Left lung (tissue), 10 donors: ENCODE data around the gene CPEB4. TPM values are rescaled to one million over a fixed set of nuclear protein-coding genes. Genes with fewer than 3 reads are reported as not detected.

Source experiments
- ATAC-seq: fragments of 200-7000 bp; cut with Tn5 transposase; one replicate; pipeline ENCODE4 v1.9.1; 2020; ENCODE audit warnings: moderate library complexity
- DNase-seq, 4 donors: peaks; one replicate each; pipeline ENCODE4 v3.0.0-alpha.2; 2013 to 2020
- H3K27ac ChIP-seq, 2 donors: fragments of 200-600 bp; sonication (generic) in 1 of 2; one replicate each; pipeline versions ENCODE4 v1.5.0 to v1.8.0; 2020 to 2021
- H3K27me3 ChIP-seq, 2 donors: fragments of 200-600 bp; sonication (generic) in 1 of 2; one replicate each; pipeline versions ENCODE4 v1.5.0 to v1.8.0; 2020 to 2021
- H3K36me3 ChIP-seq, 2 donors: fragments of 200-600 bp; sonication (generic) in 1 of 2; one replicate each; pipeline versions ENCODE4 v1.5.0 to v1.8.0; 2020 to 2021
- H3K4me1 ChIP-seq, 2 donors: fragments of 200-600 bp; one replicate each; pipeline ENCODE4 v1.8.0; 2021
- H3K4me3 ChIP-seq, 2 donors: fragments of 200-600 bp; sonication (generic) in 1 of 2; one replicate each; pipeline versions ENCODE4 v1.5.0 to v1.8.0; 2020 to 2021; ENCODE audit warnings: mild to moderate bottlenecking in 1 of 2
- H3K9me3 ChIP-seq, 2 donors: fragments of 200-600 bp; sonication (generic) in 1 of 2; one replicate each; pipeline versions ENCODE4 v1.5.0 to v1.8.0; 2020 to 2021
- CTCF ChIP-seq, 2 donors: fragments of 200-600 bp; sonication (generic) in 1 of 2; IDR thresholded peaks; one replicate each; pipeline versions ENCODE4 v1.5.0 to v1.8.0; 2021; ENCODE audit warnings: antibody characterized with exemption in 2 of 2
- intact Hi-C, 2 donors: fragments of 100-400 bp; cut with DNase I; formaldehyde crosslinking; loops; one replicate each; pipeline versions ENCODE4 v1.11.2 to v1.14.2; 2022
- polyA plus RNA-seq, 6 donors: library from polyadenylated mRNA; unstranded; fragments of 120-200 nt; gene quantifications; one replicate each; pipeline ENCODE4 v1.2.1, GENCODE V29; 2013; ENCODE audit not compliant: insufficient read length in 6 of 6
- total RNA-seq, 2 donors: library from RNA; stranded (reverse); fragmentation: NEBNext Ultra II Directional; extraction: Animal tissue kit (Norgen Biotek cat#: 25700); gene quantifications; one replicate each; pipeline ENCODE4 v1.2.1, GENCODE V29; 2021
- donor health status: DM: no; HTN: yes; CAD: no.
- donor health status: DM: no; HTN: no; CAD: no.

Gene CPEB4
- total and polyA plus RNA-seq, 8 donors, result 16.3 to 59.6 (median 18.0) TPM

GRCh38 chr5:173864126-173865050 lies 23.8 kb upstream of the CPEB4 start:
- intact Hi-C loops, result no loop called here
- Histone ChIP-seq H3K27me3 (no peaks in the 10 kb centered on the region), H3K4me3 (no peak overlapping the region), H3K27ac (peak overlapping the region in 1 of 2 donors; percentile 92), H3K36me3 (no peaks in the 10 kb centered on the region), H3K4me1 (peaks cover 0 to 59% of the 10 kb centered on the region in 2 donors), H3K9me3 (no peaks in the 10 kb centered on the region)
- ATAC-seq, result peak; percentile 34
- peak in 1 of 4 donors; percentile 42 for DNase-seq
- TF ChIP-seq CTCF (IDR thresholded peaks at IDR 0.05), result no peak

- Histone ChIP-seq H3K4me3 (no peak overlapping the region), H3K9me3 (no peaks in the 10 kb centered on the region), H3K27me3 (no peaks in the 10 kb centered on the region), H3K27ac (peak overlapping the region; percentile 26 to 92), H3K4me1 (peaks cover 0 to 58% of the 10 kb centered on the region in 2 donors), H3K36me3 (no peaks in the 10 kb centered on the region)
- peak in 2 of 4 donors; percentile 60 to 88 for DNase-seq
- no peak for TF ChIP-seq CTCF (IDR thresholded peaks at IDR 0.05)
- intact Hi-C loops, result no loop called here
- ATAC-seq, result peak; percentile 58
Measured at GRCh38 chr5:173866243-173866857, 21.8 kb upstream of the CPEB4 start.

- DNase-seq (no peak), ATAC-seq (no peak)
- no peaks in the 10 kb centered on the region for H3K36me3 ChIP-seq
- H3K27me3 ChIP-seq, result no peaks in the 10 kb centered on the region
- no peak overlapping the region for H3K4me3 ChIP-seq
- H3K9me3 ChIP-seq, result no peaks in the 10 kb centered on the region
- H3K27ac ChIP-seq, result peak overlapping the region; percentile 26 to 92
- H3K4me1 ChIP-seq, result peaks cover 0 to 62% of the 10 kb centered on the region in 2 donors
- intact Hi-C loops, result no loop called here
- no peak for TF ChIP-seq CTCF (IDR thresholded peaks at IDR 0.05)
Measured at GRCh38 chr5:173866858-173867679, 21.1 kb upstream of the CPEB4 start.

- DNase-seq, result peak in 1 of 4 donors; percentile 68
- peak; percentile 42 for ATAC-seq
- Histone ChIP-seq H3K9me3 (no peaks in the 10 kb centered on the region), H3K4me1 (peaks cover 0 to 67% of the 10 kb centered on the region in 2 donors), H3K27me3 (no peaks in the 10 kb centered on the region), H3K27ac (peak overlapping the region in 1 of 2 donors; percentile 92), H3K36me3 (no peaks in the 10 kb centered on the region), H3K4me3 (no peak overlapping the region)
- intact Hi-C loops, result no loop called here
- TF ChIP-seq CTCF (IDR thresholded peaks at IDR 0.05), result no peak
Measured at GRCh38 chr5:173868096-173868880, 19.9 kb upstream of the CPEB4 start.
